WTC11 (cell line): Measurements from ENCODE around the gene CRTAP. TPM values are rescaled to one million over a fixed set of nuclear protein-coding genes. Genes with fewer than 3 reads are reported as not detected.
"Not testable (repeated sequence)": the region's sequence is repeated elsewhere in the genome, so short reads cannot be mapped to it uniquely, and the experiment has no call there.

Experiments used
- ATAC-seq: fragments of 200-7000 bp; cut with Tn5 transposase; 2 replicates; pipeline ENCODE4 v1.10.0; 2021; ENCODE audit warnings: mild to moderate bottlenecking, moderate library complexity
- CTCF ChIA-PET: fragments of 300-600 bp; sonication (Branson Sonifier 250); formaldehyde crosslinking; loops from one replicate; lab custom pipeline; 2021; ENCODE audit warnings: antibody characterized with exemption; lab: Charles Lee
- POLR2A ChIA-PET: fragments of 350-600 bp; sonication (Branson Sonifier 250); formaldehyde crosslinking; loops from one replicate; lab custom pipeline; 2021; ENCODE audit warnings: antibody characterized with exemption; lab: Charles Lee
- DNase-seq: peaks from one replicate; pipeline ENCODE4 v3.0.0; 2021; ENCODE audit warnings: low spot score
- H3K27ac Mint-ChIP-seq: 2 replicates; pipeline ENCODE4 v1.8.0; 2021; ENCODE audit warnings: mixed read lengths
- H3K27me3 Mint-ChIP-seq: 2 replicates; pipeline ENCODE4 v1.8.0; 2021; ENCODE audit warnings: low read depth, mild to moderate bottlenecking, moderate library complexity, mixed read lengths
- H3K36me3 Mint-ChIP-seq: 2 replicates; pipeline ENCODE4 v1.8.0; 2021; ENCODE audit warnings: mixed read lengths
- H3K4me1 Mint-ChIP-seq: 2 replicates; pipeline ENCODE4 v1.8.0; 2022; ENCODE audit warnings: mixed read lengths
- H3K4me3 Mint-ChIP-seq: 2 replicates; pipeline ENCODE4 v1.8.0; 2021; ENCODE audit warnings: mild to moderate bottlenecking, moderate library complexity, mixed read lengths
- H3K9me3 Mint-ChIP-seq: 2 replicates; pipeline ENCODE4 v1.8.0; 2021; ENCODE audit warnings: mixed read lengths
- ATF2 ChIP-seq: sonication (generic); formaldehyde crosslinking; IDR thresholded peaks from 2 replicates; pipeline ENCODE4 v1.8.1; 2022; ENCODE audit warnings: low read depth, missing genetic modification reagents, borderline replicate concordance
- CREM ChIP-seq: sonication (generic); formaldehyde crosslinking; IDR thresholded peaks from 2 replicates; pipeline ENCODE4 v1.8.1; 2022; ENCODE audit warnings: mild to moderate bottlenecking, missing genetic modification reagents, moderate library complexity
- EMX1 ChIP-seq: fragments of 250-450 bp; sonication (Bioruptor Pico); IDR thresholded peaks from 2 replicates; pipeline ENCODE4 v1.8.0; 2021; ENCODE audit warnings: mild to moderate bottlenecking
- ESRRA ChIP-seq: sonication (generic); formaldehyde crosslinking; IDR thresholded peaks from 2 replicates; pipeline ENCODE4 v1.8.1; 2022; ENCODE audit warnings: mild to moderate bottlenecking, missing genetic modification reagents, borderline replicate concordance
- GABPB1 ChIP-seq: sonication (generic); formaldehyde crosslinking; IDR thresholded peaks from 2 replicates; pipeline ENCODE4 v1.8.1; 2023; ENCODE audit warnings: mild to moderate bottlenecking, missing genetic modification reagents
- IRF2 ChIP-seq: sonication (generic); formaldehyde crosslinking; IDR thresholded peaks from 2 replicates; pipeline ENCODE4 v1.8.0; 2022; ENCODE audit warnings: low read depth, missing genetic modification reagents, borderline replicate concordance
- NFATC4 ChIP-seq: fragments of 250-450 bp; sonication (Bioruptor Pico); IDR thresholded peaks from 2 replicates; pipeline ENCODE4 v1.9.0; 2021; ENCODE audit warnings: mild to moderate bottlenecking
- NR1H2 ChIP-seq: sonication (generic); formaldehyde crosslinking; IDR thresholded peaks from 2 replicates; pipeline ENCODE4 v1.9.0; 2021; ENCODE audit warnings: mild to moderate bottlenecking, moderate library complexity, missing genetic modification reagents
- PRRX2 ChIP-seq: fragments of 250-450 bp; sonication (Bioruptor Pico); IDR thresholded peaks from 2 replicates; pipeline ENCODE4 v1.8.0; 2021; ENCODE audit warnings: mild to moderate bottlenecking
- RORB ChIP-seq: fragments of 250-450 bp; sonication (Bioruptor Pico); IDR thresholded peaks from 2 replicates; pipeline ENCODE4 v1.9.0; 2021; ENCODE audit warnings: mild to moderate bottlenecking
- TCF7 ChIP-seq: sonication (generic); formaldehyde crosslinking; IDR thresholded peaks from 2 replicates; pipeline ENCODE4 v1.8.0; 2022; ENCODE audit warnings: mild to moderate bottlenecking, low read depth, missing genetic modification reagents, moderate library complexity
- TEAD1 ChIP-seq: sonication (generic); formaldehyde crosslinking; IDR thresholded peaks from 2 replicates; pipeline ENCODE4 v1.8.0; 2022; ENCODE audit warnings: mild to moderate bottlenecking, missing genetic modification reagents
- ZMAT4 ChIP-seq: fragments of 250-450 bp; sonication (Bioruptor Pico); IDR thresholded peaks from 2 replicates; pipeline ENCODE4 v1.9.0; 2021; ENCODE audit warnings: mild to moderate bottlenecking
- ZNF138 ChIP-seq: sonication (generic); formaldehyde crosslinking; conservative IDR thresholded peaks from 2 replicates; pipeline ENCODE4 v1.8.1; 2022; ENCODE audit warnings: mild to moderate bottlenecking, moderate library complexity, missing genetic modification reagents
- ZNF232 ChIP-seq: sonication (generic); formaldehyde crosslinking; IDR thresholded peaks from 2 replicates; pipeline ENCODE4 v1.8.0; 2022; ENCODE audit warnings: mild to moderate bottlenecking, missing genetic modification reagents
- ZNF317 ChIP-seq: sonication (generic); formaldehyde crosslinking; IDR thresholded peaks from 2 replicates; pipeline ENCODE4 v1.8.1; 2023; ENCODE audit warnings: low read depth, mild to moderate bottlenecking, moderate library complexity, missing genetic modification reagents, borderline replicate concordance
- ZNF423 ChIP-seq: fragments of 250-450 bp; sonication (Bioruptor Pico); IDR thresholded peaks from 2 replicates; pipeline ENCODE4 v2.1.2; 2022; ENCODE audit warnings: mild to moderate bottlenecking, moderate library complexity
- total RNA-seq: library from RNA; stranded (reverse); gene quantifications from 3 replicates; pipeline ENCODE4 v1.2.3, GENCODE V29; 2021
- TF ChIP-seq, protein P1 (sequence below): fragments of 250-450 bp; sonication (Bioruptor Pico); IDR thresholded peaks from 2 replicates; pipeline ENCODE4 v1.9.0; 2021; ENCODE audit warnings: moderate library complexity, mild to moderate bottlenecking, inconsistent platforms, borderline replicate concordance
- TF ChIP-seq, protein P2 (sequence below): sonication (generic); formaldehyde crosslinking; IDR thresholded peaks from 2 replicates; pipeline ENCODE4 v1.8.0; 2022; ENCODE audit warnings: mild to moderate bottlenecking, missing genetic modification reagents

CRTAP gene
- total RNA-seq, 1 experiment from 2014 or later: 156 TPM

- ChIA-PET POLR2A (no interaction called here), CTCF (interaction anchor here (2.0 kb wide), 1 partner anchor 10 kb away, joined by 11 read pairs; no protein-coding TSS in a partner anchor)
- H3K9me3 Mint-ChIP-seq: no peaks in the 10 kb centered on the region
- no peak overlapping the region for H3K4me3 Mint-ChIP-seq
- TF ChIP-seq ZNF317 (CRISPR knock-in tag): no peak
- peaks cover 13% of the 10 kb centered on the region for H3K4me1 Mint-ChIP-seq
- ATAC-seq (no peak), DNase-seq (no peak)
- no peak overlapping the region; the same call in 1 of the 2 replicates for H3K27ac Mint-ChIP-seq
- H3K27me3 Mint-ChIP-seq: no peaks in the 10 kb centered on the region
- H3K36me3 Mint-ChIP-seq: peaks cover 43% of the 10 kb centered on the region
Measured at GRCh38 chr3:33134026-33134625, 20.3 kb downstream of the CRTAP start.

DNA sequence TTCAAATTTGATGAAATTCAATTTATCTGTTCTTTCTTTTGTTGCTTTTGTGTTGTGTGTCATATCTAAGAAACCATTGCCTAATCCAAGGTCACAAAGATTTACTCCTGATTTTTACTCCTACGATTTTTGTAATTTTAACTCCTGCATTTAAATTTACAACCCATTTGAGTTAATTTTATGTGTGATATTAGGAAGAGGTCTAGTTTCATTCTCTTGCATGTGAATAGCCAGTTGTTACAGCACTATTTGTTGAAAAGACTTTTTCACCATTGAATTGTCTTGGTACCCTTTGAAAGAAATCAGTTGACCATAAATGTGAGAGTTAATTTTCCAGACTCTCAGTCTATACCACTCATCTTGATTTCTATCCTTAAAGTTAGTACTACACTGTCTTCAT, 23.9 kb downstream of the CRTAP start:
- no peak for DNase-seq
- no peaks in the 10 kb centered on the region for H3K27me3 Mint-ChIP-seq
- H3K36me3 Mint-ChIP-seq: peaks cover 45% of the 10 kb centered on the region
- ChIA-PET CTCF (interaction anchor here (0.7 to 1.0 kb wide), 2 partner anchors 16 to 44 kb away, joined by 3 to 10 read pairs; no protein-coding TSS in a partner anchor), POLR2A (no interaction called here)
- no peak overlapping the region for H3K27ac Mint-ChIP-seq
- TF ChIP-seq, protein P1, sequence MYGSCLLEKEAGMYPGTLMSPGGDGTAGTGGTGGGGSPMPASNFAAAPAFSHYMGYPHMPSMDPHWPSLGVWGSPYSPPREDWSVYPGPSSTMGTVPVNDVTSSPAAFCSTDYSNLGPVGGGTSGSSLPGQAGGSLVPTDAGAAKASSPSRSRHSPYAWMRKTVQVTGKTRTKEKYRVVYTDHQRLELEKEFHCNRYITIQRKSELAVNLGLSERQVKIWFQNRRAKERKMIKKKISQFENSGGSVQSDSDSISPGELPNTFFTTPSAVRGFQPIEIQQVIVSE (CRISPR knock-in tag): no peak
- no peak for TF ChIP-seq NFATC4 (CRISPR knock-in tag)
- TF ChIP-seq, all 79 proteins: peak for 0
- no peak for ATAC-seq
- Mint-ChIP-seq H3K9me3 (no peaks in the 10 kb centered on the region), H3K4me3 (no peak overlapping the region), H3K4me1 (peaks cover 2% of the 10 kb centered on the region; the same call in 1 of the 2 replicates)

GRCh38 chr3:33139006-33139623, 25.3 kb downstream of the CRTAP start:
- H3K4me3 Mint-ChIP-seq, H3K27me3 Mint-ChIP-seq, DNase-seq, H3K27ac Mint-ChIP-seq, POLR2A ChIA-PET, ATAC-seq, H3K4me1 Mint-ChIP-seq, H3K9me3 Mint-ChIP-seq: not testable (repeated sequence)
- CTCF ChIA-PET: interaction anchor here (0.7 to 0.8 kb wide), 2 partner anchors 81 to 234 kb away, joined by 3 read pairs; no protein-coding TSS in a partner anchor
- H3K36me3 Mint-ChIP-seq: peaks cover 45% of the 10 kb centered on the region

DNA sequence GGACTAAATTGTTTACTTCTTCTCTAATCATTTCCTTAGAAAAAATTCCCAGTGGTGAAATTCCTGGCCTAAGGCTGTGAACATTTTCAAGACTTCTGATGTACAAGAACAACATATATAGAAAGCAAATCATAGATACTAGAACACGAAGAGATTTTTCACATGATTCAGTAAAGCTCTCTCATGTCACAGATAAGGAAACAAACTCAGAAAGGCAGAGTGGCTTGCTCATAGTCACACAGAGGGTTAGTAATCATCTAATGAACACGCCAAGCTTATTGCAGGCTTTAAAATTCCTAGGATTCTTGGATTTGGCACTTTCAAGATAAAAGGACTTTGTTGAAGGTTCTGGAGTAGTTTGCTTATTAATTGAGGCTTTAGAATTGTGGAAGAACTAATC, 26.2 kb downstream of the CRTAP start:
- POLR2A ChIA-PET: no interaction called here
- Mint-ChIP-seq H3K27me3 (no peaks in the 10 kb centered on the region), H3K4me3 (no peak overlapping the region), H3K27ac (no peak overlapping the region), H3K9me3 (no peaks in the 10 kb centered on the region), H3K36me3 (peaks cover 36% of the 10 kb centered on the region), H3K4me1 (peaks cover 7% of the 10 kb centered on the region; the same call in 1 of the 2 replicates)
- DNase-seq: no peak
- TF ChIP-seq ZNF423 (no peak), TEAD1 (CRISPR knock-in tag) (no peak), PRRX2 (CRISPR knock-in tag) (no peak), IRF2 (CRISPR knock-in tag) (no peak), ATF2 (no peak), EMX1 (CRISPR knock-in tag) (no peak), TCF7 (CRISPR knock-in tag) (no peak), CREM (CRISPR knock-in tag) (no peak), NR1H2 (CRISPR knock-in tag) (no peak), RORB (no peak), ZNF138 (CRISPR knock-in tag) (no peak), ZNF232 (no peak), ESRRA (CRISPR knock-in tag) (no peak), GABPB1 (CRISPR knock-in tag) (no peak), ZMAT4 (CRISPR knock-in tag) (no peak)
- TF ChIP-seq, protein P1 (CRISPR knock-in tag): no peak
- TF ChIP-seq, protein P2, sequence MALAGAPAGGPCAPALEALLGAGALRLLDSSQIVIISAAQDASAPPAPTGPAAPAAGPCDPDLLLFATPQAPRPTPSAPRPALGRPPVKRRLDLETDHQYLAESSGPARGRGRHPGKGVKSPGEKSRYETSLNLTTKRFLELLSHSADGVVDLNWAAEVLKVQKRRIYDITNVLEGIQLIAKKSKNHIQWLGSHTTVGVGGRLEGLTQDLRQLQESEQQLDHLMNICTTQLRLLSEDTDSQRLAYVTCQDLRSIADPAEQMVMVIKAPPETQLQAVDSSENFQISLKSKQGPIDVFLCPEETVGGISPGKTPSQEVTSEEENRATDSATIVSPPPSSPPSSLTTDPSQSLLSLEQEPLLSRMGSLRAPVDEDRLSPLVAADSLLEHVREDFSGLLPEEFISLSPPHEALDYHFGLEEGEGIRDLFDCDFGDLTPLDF (CRISPR knock-in tag): no peak
- CTCF ChIA-PET: interaction anchor here (0.7 to 2.1 kb wide), 2 partner anchors 8 to 80 kb away, joined by 3 to 12 read pairs; no protein-coding TSS in a partner anchor
- no peak for ATAC-seq
